HEK293T (cell line): ENCODE results near the gene SPATA2.

Experiments
- CTBP1 ChIP-seq: fragments of 450-650 bp; IDR thresholded peaks from 2 replicates; pipeline ENCODE4 v1.6.1; 2016; ENCODE audit warnings: borderline replicate concordance
- LEF1 ChIP-seq: fragments of 450-650 bp; IDR thresholded peaks from 2 replicates; pipeline ENCODE4 v1.6.1; 2017; ENCODE audit warnings: mild to moderate bottlenecking, borderline replicate concordance
- SP1 ChIP-seq: fragments of 450-650 bp; IDR thresholded peaks from 2 replicates; pipeline ENCODE4 v1.6.1; 2017
- ZNF384 ChIP-seq: fragments of 450-650 bp; IDR thresholded peaks from 2 replicates; pipeline ENCODE4 v1.6.1; 2016

- no peak for TF ChIP-seq CTBP1
- TF ChIP-seq SP1: no peak
- TF ChIP-seq ZNF384: no peak
- no peak for TF ChIP-seq LEF1
Measured at GRCh38 chr20:49888212-49889000, 26.9 kb downstream of the SPATA2 start.
